ENCODE data around the gene GUCY2D. TPM values are rescaled to one million over a fixed set of nuclear protein-coding genes. Genes with fewer than 3 reads are reported as not detected.

GUCY2D gene
- total and polyA plus RNA-seq, 2 experiments from 2014 or later: 0.07 to 0.08 TPM

DNA sequence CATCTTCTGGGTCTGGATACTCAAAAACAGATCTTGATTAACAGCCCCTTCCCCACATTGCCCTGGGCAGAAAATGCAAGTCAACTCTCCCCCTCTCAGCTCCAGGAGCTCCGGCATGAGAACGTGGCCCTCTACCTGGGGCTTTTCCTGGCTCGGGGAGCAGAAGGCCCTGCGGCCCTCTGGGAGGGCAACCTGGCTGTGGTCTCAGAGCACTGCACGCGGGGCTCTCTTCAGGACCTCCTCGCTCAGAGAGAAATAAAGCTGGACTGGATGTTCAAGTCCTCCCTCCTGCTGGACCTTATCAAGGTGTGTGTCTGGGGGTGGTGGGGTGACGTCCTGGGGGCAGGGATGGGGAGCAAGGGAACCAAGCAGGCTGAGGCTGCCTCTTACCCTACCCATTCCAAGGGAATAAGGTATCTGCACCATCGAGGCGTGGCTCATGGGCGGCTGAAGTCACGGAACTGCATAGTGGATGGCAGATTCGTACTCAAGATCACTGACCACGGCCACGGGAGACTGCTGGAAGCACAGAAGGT lies 9.7 kb downstream of the GUCY2D start:
- H2AFZ ChIP-seq: no peak overlapping the region
- Mint-ChIP-seq H3K9me3 (no peaks in the 10 kb centered on the region), H3K36me3 (ENCODE audit: low read depth) (no peaks in the 10 kb centered on the region), H3K4me3 (no peak overlapping the region), H3K27ac (no peak overlapping the region), H3K4me1 (peaks cover 10% of the 10 kb centered on the region), H3K27me3 (ENCODE audit: insufficient read depth, low read depth, poor library complexity) (peaks cover 20% of the 10 kb centered on the region)
- no peaks in the 10 kb centered on the region for H3K9me2 ChIP-seq (ENCODE audit: insufficient read depth)
- no peak overlapping the region for H3K4me3 ChIP-seq
- no peaks in the 10 kb centered on the region for H3K4me1 ChIP-seq (ENCODE audit: insufficient read depth)
- H4K20me1 ChIP-seq (replicated peaks; ENCODE audit: insufficient read depth): no peaks in the 10 kb centered on the region
- TF ChIP-seq ZNF331 (CRISPR knock-in tag; IDR thresholded peaks at IDR 0.05; ENCODE audit: low read depth) (no peak), EZH2 (IDR thresholded peaks at IDR 0.05; ENCODE audit: low read depth, unreplicated experiment) (no peak), ZNF114 (CRISPR knock-in tag; IDR thresholded peaks at IDR 0.05) (no peak), STAT1 (IDR thresholded peaks at IDR 0.05; ENCODE audit: unreplicated experiment) (no peak), EZH2phosphoT487 (IDR thresholded peaks at IDR 0.05; ENCODE audit: unreplicated experiment) (no peak), NANOG (IDR thresholded peaks at IDR 0.05; ENCODE audit: borderline replicate concordance) (no peak), CREB1 (CRISPR knock-in tag; IDR thresholded peaks at IDR 0.05; ENCODE audit: low read depth) (no peak), ETS1 (IDR thresholded peaks at IDR 0.05) (no peak), REST (IDR thresholded peaks at IDR 0.05; ENCODE audit: unreplicated experiment) (no peak), POLR2AphosphoS5 (IDR thresholded peaks at IDR 0.05; ENCODE audit: low read depth) (no peak)
- TF ChIP-seq, protein P1, sequence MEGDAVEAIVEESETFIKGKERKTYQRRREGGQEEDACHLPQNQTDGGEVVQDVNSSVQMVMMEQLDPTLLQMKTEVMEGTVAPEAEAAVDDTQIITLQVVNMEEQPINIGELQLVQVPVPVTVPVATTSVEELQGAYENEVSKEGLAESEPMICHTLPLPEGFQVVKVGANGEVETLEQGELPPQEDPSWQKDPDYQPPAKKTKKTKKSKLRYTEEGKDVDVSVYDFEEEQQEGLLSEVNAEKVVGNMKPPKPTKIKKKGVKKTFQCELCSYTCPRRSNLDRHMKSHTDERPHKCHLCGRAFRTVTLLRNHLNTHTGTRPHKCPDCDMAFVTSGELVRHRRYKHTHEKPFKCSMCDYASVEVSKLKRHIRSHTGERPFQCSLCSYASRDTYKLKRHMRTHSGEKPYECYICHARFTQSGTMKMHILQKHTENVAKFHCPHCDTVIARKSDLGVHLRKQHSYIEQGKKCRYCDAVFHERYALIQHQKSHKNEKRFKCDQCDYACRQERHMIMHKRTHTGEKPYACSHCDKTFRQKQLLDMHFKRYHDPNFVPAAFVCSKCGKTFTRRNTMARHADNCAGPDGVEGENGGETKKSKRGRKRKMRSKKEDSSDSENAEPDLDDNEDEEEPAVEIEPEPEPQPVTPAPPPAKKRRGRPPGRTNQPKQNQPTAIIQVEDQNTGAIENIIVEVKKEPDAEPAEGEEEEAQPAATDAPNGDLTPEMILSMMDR (conservative IDR thresholded peaks at IDR 0.05; ENCODE audit: low read depth in 2 of 2): no peak
- H3K79me2 ChIP-seq (replicated peaks; ENCODE audit: insufficient read depth): no peaks in the 10 kb centered on the region
- H3K36me3 ChIP-seq (ENCODE audit: insufficient read depth): no peaks in the 10 kb centered on the region
- peaks cover 39% of the 10 kb centered on the region for H3K27me3 ChIP-seq (ENCODE audit: insufficient read depth)
- DNase-seq (ENCODE audit: low spot score) (no peak), ATAC-seq (no peak)
- no peak overlapping the region for H3K4me2 ChIP-seq
- H3K27ac ChIP-seq (ENCODE audit: low read depth): no peak overlapping the region
- no peaks in the 10 kb centered on the region for H3F3A ChIP-seq (replicated peaks; ENCODE audit: low read depth)

Data from GM23338 (cell line).